ENCODE data around the gene MAGI1. TPM values are rescaled to one million over a fixed set of nuclear protein-coding genes. Genes with fewer than 3 reads are reported as not detected.

The MAGI1 gene
- total RNA-seq, 2 donors from 2014 or later = 37.5 to 51.6 TPM

- H3K4me1 ChIP-seq (replicated peaks) = peaks cover 5% of the 10 kb centered on the region
- DNase-seq (ENCODE audit: low spot score) = no peak
- 88% methylated on average over 2 of the region's 2 CpGs for WGBS
Observed at GRCh38 chr3:66014056-66014455, 24.7 kb downstream of the MAGI1 start.

GRCh38 chr3:66012711-66013110, 26.0 kb downstream of the MAGI1 start:
- WGBS = 88% methylated on average over 2 of the region's 2 CpGs
- Histone ChIP-seq H3K9me3 (no peaks in the 10 kb centered on the region), H3K36me3 (no peaks in the 10 kb centered on the region), H3K4me1 (replicated peaks) (no peaks in the 10 kb centered on the region), H3K27ac (no peak overlapping the region), H3K4me3 (no peak overlapping the region), H3K27me3 (replicated peaks; ENCODE audit: insufficient read depth) (no peaks in the 10 kb centered on the region)
- intact Hi-C loops (cut with DNase I) = no loop called here
- TF ChIP-seq POLR2AphosphoS5 (IDR thresholded peaks at IDR 0.05) = no peak
- TF ChIP-seq CTCF (IDR thresholded peaks at IDR 0.05) = no peak
- no peak for TF ChIP-seq POLR2A (IDR thresholded peaks at IDR 0.05)
- no peak for DNase-seq (ENCODE audit: low spot score)

More at GRCh38 chr3:66014056-66014455, 24.7 kb downstream of the MAGI1 start:
- TF ChIP-seq POLR2A (IDR thresholded peaks at IDR 0.05) (no peak), CTCF (IDR thresholded peaks at IDR 0.05) (no peak), POLR2AphosphoS5 (IDR thresholded peaks at IDR 0.05) (no peak)
- Histone ChIP-seq H3K36me3 (no peaks in the 10 kb centered on the region), H3K27me3 (replicated peaks; ENCODE audit: insufficient read depth) (no peaks in the 10 kb centered on the region), H3K9me3 (no peaks in the 10 kb centered on the region), H3K4me3 (no peak overlapping the region), H3K27ac (no peak overlapping the region)
- intact Hi-C loops (cut with DNase I) = no loop called here

- peak; percentile 52 for DNase-seq (ENCODE audit: low spot score)
- Histone ChIP-seq H3K36me3 (no peaks in the 10 kb centered on the region), H3K9me3 (no peaks in the 10 kb centered on the region), H3K27me3 (replicated peaks; ENCODE audit: insufficient read depth) (no peaks in the 10 kb centered on the region), H3K27ac (peak overlapping the region; percentile 40 to 56), H3K4me1 (replicated peaks) (no peaks in the 10 kb centered on the region), H3K4me3 (peak overlapping the region in 1 of 2 donors; percentile 7)
- 38% methylated on average over 10 of the region's 10 CpGs for WGBS
- TF ChIP-seq POLR2AphosphoS5 (IDR thresholded peaks at IDR 0.05) (peak; percentile 53), CTCF (IDR thresholded peaks at IDR 0.05) (no peak)
- intact Hi-C loops (cut with DNase I) = no loop called here
Observed at GRCh38 chr3:66010739-66011655, 27.7 kb downstream of the MAGI1 start.

DNA sequence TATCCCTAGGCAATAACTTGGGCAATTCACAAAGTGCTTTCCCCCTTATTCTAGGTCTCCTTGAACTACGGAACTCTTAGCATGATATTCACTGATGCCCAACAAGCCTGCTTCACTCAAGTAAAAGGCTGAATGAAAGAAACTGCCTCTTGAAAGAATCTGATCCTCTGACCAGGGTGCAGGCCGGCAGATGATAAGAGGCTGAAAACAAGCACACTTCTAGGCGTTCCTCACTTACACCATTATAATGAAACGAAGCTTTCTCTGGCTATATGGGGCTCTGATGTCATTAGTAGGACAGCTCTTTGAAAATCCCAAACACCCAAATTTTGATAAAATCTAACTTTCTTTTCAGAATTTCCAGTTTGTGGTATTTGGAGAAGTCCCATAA, 28.4 kb downstream of the MAGI1 start:
- Histone ChIP-seq H3K9me3 (no peaks in the 10 kb centered on the region), H3K4me3 (no peak overlapping the region), H3K36me3 (no peaks in the 10 kb centered on the region), H3K27ac (peak overlapping the region; percentile 40 to 56), H3K27me3 (replicated peaks; ENCODE audit: insufficient read depth) (no peaks in the 10 kb centered on the region), H3K4me1 (replicated peaks) (no peaks in the 10 kb centered on the region)
- 47% methylated on average over 4 of the region's 4 CpGs for WGBS
- no peak for DNase-seq (ENCODE audit: low spot score)
- intact Hi-C loops (cut with DNase I) = no loop called here
- TF ChIP-seq CTCF (IDR thresholded peaks at IDR 0.05) = no peak
- TF ChIP-seq POLR2A (IDR thresholded peaks at IDR 0.05) = no peak
- TF ChIP-seq POLR2AphosphoS5 (IDR thresholded peaks at IDR 0.05) = no peak

DNA sequence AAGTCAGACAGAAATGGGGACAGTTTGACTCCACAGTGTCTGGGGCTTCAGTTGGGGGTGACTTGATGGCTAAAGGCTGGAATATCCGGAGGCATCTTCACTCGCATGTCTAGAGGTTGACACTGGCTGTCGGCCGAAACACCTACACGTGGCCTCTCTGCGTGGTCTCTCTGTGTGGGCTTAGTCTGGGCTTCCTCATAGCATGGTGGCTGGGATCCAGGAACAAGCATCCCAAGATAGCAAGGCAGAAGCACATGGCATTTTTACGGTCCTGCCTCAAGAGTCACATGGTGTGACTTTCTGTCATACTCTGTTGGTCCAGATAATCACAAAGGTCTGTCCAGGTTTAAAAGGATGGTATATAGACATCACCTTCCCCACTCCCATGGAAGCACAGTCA, 34.5 kb downstream of the MAGI1 start:
- WGBS = 70% methylated on average over 7 of the region's 7 CpGs
- no peak for DNase-seq (ENCODE audit: low spot score)
- H3K4me1 ChIP-seq (replicated peaks) = no peaks in the 10 kb centered on the region
- TF ChIP-seq POLR2A (IDR thresholded peaks at IDR 0.05) (no peak), CTCF (IDR thresholded peaks at IDR 0.05) (no peak), POLR2AphosphoS5 (IDR thresholded peaks at IDR 0.05) (no peak)
- H3K4me3 ChIP-seq = no peak overlapping the region
- intact Hi-C loops (cut with DNase I) = no loop called here
- no peaks in the 10 kb centered on the region for H3K9me3 ChIP-seq
- no peak overlapping the region for H3K27ac ChIP-seq
- H3K27me3 ChIP-seq (replicated peaks; ENCODE audit: insufficient read depth) = no peaks in the 10 kb centered on the region
- no peaks in the 10 kb centered on the region for H3K36me3 ChIP-seq

Data from prostate gland (tissue), 2 donors.